Endothelial cell of umbilical vein (primary cell): ENCODE results near the gene IQSEC3. TPM values are rescaled to one million over a fixed set of nuclear protein-coding genes. Genes with fewer than 3 reads are reported as not detected.

Source experiments
- BruUV-seq: library from RNA; stranded (reverse); fragments of 400-500 nt; replicated peaks from 2 replicates; lab custom pipeline; 2021; lab: Mats Ljungman, UMichigan
- CTCF ChIA-PET: fragments of 300-600, 350-600 bp; sonication (Branson Sonifier 250); formaldehyde crosslinking; loops from one replicate; lab custom pipeline; 2021; ENCODE audit warnings: antibody characterized with exemption, inconsistent platforms; lab: Charles Lee
- POLR2A ChIA-PET: fragments of 300-600, 350-600 bp; sonication (Branson Sonifier 250); formaldehyde crosslinking; loops from one replicate; lab custom pipeline; 2021; ENCODE audit warnings: antibody characterized with exemption, inconsistent platforms; lab: Charles Lee
- DNase-seq: peaks from one replicate; pipeline ENCODE4 v3.0.0-alpha.2; 2011; ENCODE audit warnings: low read depth, low spot score
- FAIRE-seq: peaks from 2 replicates; lab custom pipeline; 2011; peaks lifted over from hg19 to GRCh38; lab: Jason Lieb, UNC
- H2AFZ ChIP-seq: 2 replicates; pipeline ENCODE4 v1.6.0; 2012; ENCODE audit warnings: low read depth, low read length, control low read depth, inconsistent platforms
- H3K27ac ChIP-seq: 2 replicates; pipeline ENCODE4 v1.5.1; 2011; ENCODE audit warnings: low read depth, mild to moderate bottlenecking, control low read depth, low read length, moderate library complexity; ENCODE audit not compliant: insufficient read depth
- H3K27me3 ChIP-seq, 2 experiments: 2 replicates each; pipeline versions ENCODE4 v1.6.0 to v1.6.1; 2011; ENCODE audit warnings: low read length in 2 of 2, mixed read lengths in 1 of 2; ENCODE audit not compliant: control insufficient read depth in 2 of 2, insufficient read depth in 2 of 2
- H3K36me3 ChIP-seq, 2 experiments: 2 replicates in 1 of 2; 3 replicates in 1 of 2; pipeline ENCODE4 v1.5.1; 2011; ENCODE audit warnings: low read length in 2 of 2, mild to moderate bottlenecking in 1 of 2, moderate library complexity in 1 of 2; ENCODE audit not compliant: control insufficient read depth in 2 of 2, insufficient read depth in 2 of 2; ENCODE audit errors: extremely low read depth in 1 of 2
- H3K4me1 ChIP-seq: 3 replicates; pipeline ENCODE4 v1.5.1; 2011; ENCODE audit warnings: mild to moderate bottlenecking, low read length; ENCODE audit not compliant: control insufficient read depth, insufficient read depth; ENCODE audit errors: extremely low read depth
- H3K4me2 ChIP-seq: 2 replicates; pipeline ENCODE4 v1.6.1; 2011; ENCODE audit warnings: low read length, control low read depth, mixed read lengths; ENCODE audit not compliant: insufficient read depth
- H3K4me3 ChIP-seq, 3 experiments: fragments of 200-600 bp in 1 of 3; sonication (generic), shearing (Covaris generic) in 1 of 3; replicated peaks in 1 of 3; 2 replicates each; pipeline ENCODE4 v1.5.1; 2011 to 2016; ENCODE audit warnings: control low read depth in 3 of 3, low read length in 3 of 3, mild to moderate bottlenecking in 2 of 3, inconsistent platforms in 1 of 3, low read depth in 1 of 3, moderate library complexity in 1 of 3; ENCODE audit not compliant: insufficient read depth in 1 of 3
- H3K79me2 ChIP-seq: 2 replicates; pipeline ENCODE4 v1.6.0; 2012; ENCODE audit warnings: low read length, inconsistent platforms; ENCODE audit not compliant: control insufficient read depth, insufficient read depth
- H3K9ac ChIP-seq: replicated peaks from 2 replicates; pipeline ENCODE3; 2011; ENCODE audit warnings: low read length, control low read depth; ENCODE audit not compliant: insufficient read depth; ENCODE audit errors: extremely low read depth
- H3K9me1 ChIP-seq: replicated peaks from 3 replicates; pipeline ENCODE4 v1.6.0; 2011; ENCODE audit warnings: mild to moderate bottlenecking, low read length; ENCODE audit not compliant: control insufficient read depth, insufficient read depth; ENCODE audit errors: extremely low read depth
- H3K9me3 ChIP-seq: replicated peaks from 2 replicates; pipeline ENCODE4 v1.5.1; 2012; ENCODE audit warnings: low read length, inconsistent platforms; ENCODE audit not compliant: control insufficient read depth, insufficient read depth
- H4K20me1 ChIP-seq: replicated peaks from 2 replicates; pipeline ENCODE3; 2011; ENCODE audit warnings: mild to moderate bottlenecking, low read length; ENCODE audit not compliant: control insufficient read depth, insufficient read depth; ENCODE audit errors: extremely low read depth
- EZH2 ChIP-seq: IDR thresholded peaks from 2 replicates; pipeline ENCODE4 v1.6.1; 2012; ENCODE audit warnings: borderline replicate concordance, low read depth, mild to moderate bottlenecking, moderate library complexity, low read length, inconsistent platforms; ENCODE audit not compliant: severe bottlenecking
- FOS ChIP-seq: IDR thresholded peaks from 2 replicates; pipeline ENCODE4 v1.6.1; 2011; ENCODE audit warnings: mild to moderate bottlenecking, low read length, moderate library complexity, borderline replicate concordance; ENCODE audit not compliant: insufficient read depth
- GATA2 ChIP-seq: IDR thresholded peaks from 2 replicates; pipeline ENCODE4 v1.7.0; 2011; ENCODE audit warnings: low read depth, mild to moderate bottlenecking, moderate library complexity, mixed read lengths, low read length; ENCODE audit not compliant: insufficient read length, insufficient read depth
- JUN ChIP-seq: IDR thresholded peaks from 2 replicates; pipeline ENCODE4 v1.6.1; 2011; ENCODE audit warnings: borderline replicate concordance, low read depth; ENCODE audit not compliant: insufficient read length, insufficient read depth
- MYC ChIP-seq: IDR thresholded peaks from one replicate; pipeline ENCODE4 v1.6.1; 2011; ENCODE audit warnings: mild to moderate bottlenecking, low read depth, low read length
- POLR2A ChIP-seq: IDR thresholded peaks from 2 replicates; pipeline ENCODE4 v1.6.1; 2012; ENCODE audit warnings: low read depth, mild to moderate bottlenecking, control low read depth, low read length
- POLR2AphosphoS5 ChIP-seq: IDR thresholded peaks from 2 replicates; pipeline ENCODE4 v1.6.1; 2012; ENCODE audit warnings: low read depth, mild to moderate bottlenecking, control low read depth, low read length, moderate library complexity; ENCODE audit not compliant: insufficient read depth
- dilution Hi-C: fragments of 300-500 bp; cut with MboI; formaldehyde crosslinking; loops from one replicate; pipeline ENCODE4 v1.15.0; 2019; ENCODE audit warnings: low sequenced_read_pairs; ENCODE audit not compliant: extremely low pct_ligation_motif_present
- intact Hi-C: fragments of 100-400 bp; cut with micrococcal nuclease; formaldehyde crosslinking; loops from one replicate; pipeline ENCODE4 v1.10.0; 2022
- polyA plus RNA-seq, 4 experiments: library from polyadenylated mRNA; depleted of rRNA in 3 of 4; stranded (reverse) in 3 of 4; unstranded in 1 of 4; fragments of >200 nt; gene quantifications; 2 replicates each; pipeline versions ENCODE4 v1.2.1 to v1.2.3, GENCODE V29; 2011 to 2012; ENCODE audit warnings: missing spikeins in 1 of 4
- total RNA-seq: library from RNA; stranded (reverse); gene quantifications from 2 replicates; pipeline ENCODE4 v1.2.3, GENCODE V29; 2021
- TF ChIP-seq, protein P1 (sequence below), 2 donors: IDR thresholded peaks; 1 replicate in 1 of 2; 2 replicates in 1 of 2; pipeline ENCODE4 v1.5.1; 2011; ENCODE audit warnings: low read length in 2 of 2, mild to moderate bottlenecking in 2 of 2, moderate library complexity in 2 of 2, control low read depth in 1 of 2, inconsistent platforms in 1 of 2, low read depth in 1 of 2; ENCODE audit not compliant: insufficient read depth in 1 of 2; ENCODE audit errors: extremely low read depth in 1 of 2
- TF ChIP-seq, protein P2 (sequence below): IDR thresholded peaks from 2 replicates; pipeline ENCODE4 v1.6.1; 2011; ENCODE audit not compliant: insufficient read depth, insufficient read length

Gene IQSEC3
- total and polyA plus RNA-seq, 2 donors (not counting 3 experiments of a cell fraction or from before 2014, with no cell fraction given), result not detected

DNA sequence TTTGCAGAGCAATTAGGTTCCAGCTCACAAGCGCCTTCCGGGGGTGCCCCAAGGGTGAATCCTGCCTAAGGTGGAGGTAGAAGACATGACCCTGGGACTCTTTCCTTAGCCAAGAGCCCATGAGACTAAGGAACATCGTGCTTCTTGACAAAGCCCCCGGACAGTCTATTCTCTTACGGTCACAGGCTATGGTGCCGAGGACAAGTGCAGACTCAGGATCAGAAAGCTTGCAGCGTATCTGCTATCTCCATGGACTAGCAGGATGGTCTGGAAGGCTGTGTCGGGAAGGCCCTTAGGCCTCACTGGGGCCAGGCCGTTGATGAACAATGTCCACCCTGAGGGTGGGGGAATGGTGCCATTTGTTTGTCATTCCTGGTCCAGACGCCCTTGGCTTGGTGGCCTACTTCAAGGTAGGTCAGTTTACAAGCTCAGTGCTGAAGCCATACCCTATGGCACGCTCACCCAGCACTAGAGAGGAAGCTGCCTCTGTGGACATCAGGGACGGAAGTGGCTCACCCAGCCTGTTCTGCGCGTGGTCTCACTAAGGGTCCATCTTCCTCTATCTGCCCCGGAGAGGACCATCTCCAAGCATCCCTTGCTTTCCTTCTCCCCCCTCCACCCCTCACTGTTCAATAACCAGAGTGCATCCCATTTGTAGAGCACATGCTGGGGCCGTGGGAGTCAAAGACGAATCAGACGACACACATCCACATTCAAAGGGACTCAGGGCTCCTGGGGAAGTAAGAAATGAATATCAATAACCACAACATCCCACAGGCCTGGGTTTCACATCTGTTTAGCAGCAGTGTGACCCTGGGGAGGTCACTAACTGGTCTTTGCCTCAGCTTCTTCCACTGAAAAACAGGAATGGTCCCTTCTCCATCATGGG is 45.0 kb upstream of the IQSEC3 start:
- no peak overlapping the region for H3K4me3 ChIP-seq
- FAIRE-seq (no peak), DNase-seq (no peak)
- H3K4me1 ChIP-seq, result no peaks in the 10 kb centered on the region
- no peaks in the 10 kb centered on the region for H3K9me1 ChIP-seq
- H3K9ac ChIP-seq, result no peak overlapping the region
- CTCF ChIA-PET, result no interaction called here
- TF ChIP-seq FOS (no peak), JUN (no peak)
- H3K36me3 ChIP-seq, result peaks cover 0 to 8% of the 10 kb centered on the region in 2 experiments
- H3K27me3 ChIP-seq, result no peaks in the 10 kb centered on the region
- intact Hi-C loops (no loop called here), dilution Hi-C loops (no loop called here)
- no peak overlapping the region for H3K27ac ChIP-seq
- H2AFZ ChIP-seq, result no peak overlapping the region
- no peak overlapping the region for H3K4me2 ChIP-seq
- H3K9me3 ChIP-seq, result no peaks in the 10 kb centered on the region
- H4K20me1 ChIP-seq, result no peaks in the 10 kb centered on the region
- POLR2A ChIA-PET, result no interaction called here
- no TSS peak for BruUV-seq
- H3K79me2 ChIP-seq, result no peaks in the 10 kb centered on the region

DNA sequence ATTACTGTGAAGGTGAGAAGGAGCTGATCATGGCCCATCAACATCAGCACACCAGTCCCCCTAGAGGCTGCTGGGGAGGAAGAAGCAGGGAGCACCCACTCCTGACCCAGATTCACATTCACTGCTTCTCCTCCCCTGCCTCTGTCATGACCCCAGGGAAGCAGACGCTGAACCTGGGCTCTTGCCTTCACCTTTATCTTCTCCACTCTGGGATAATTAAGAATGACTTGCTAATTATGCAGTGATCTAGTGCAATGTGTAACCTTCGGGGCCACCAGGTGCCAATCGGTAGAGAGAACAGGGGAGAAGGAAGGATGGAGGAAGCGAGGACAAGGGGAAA is 44.4 kb upstream of the IQSEC3 start:
- Histone ChIP-seq H3K4me2 (no peak overlapping the region), H3K36me3 (peaks cover 0 to 8% of the 10 kb centered on the region in 2 experiments), H3K27ac (no peak overlapping the region), H3K9me1 (no peaks in the 10 kb centered on the region), H3K9ac (no peak overlapping the region), H3K27me3 (no peaks in the 10 kb centered on the region), H2AFZ (no peak overlapping the region), H4K20me1 (no peaks in the 10 kb centered on the region), H3K79me2 (no peaks in the 10 kb centered on the region), H3K4me1 (no peaks in the 10 kb centered on the region), H3K4me3 (no peak overlapping the region), H3K9me3 (no peaks in the 10 kb centered on the region)
- intact Hi-C loops, result no loop called here
- POLR2A ChIA-PET, result no interaction called here
- DNase-seq (no peak), FAIRE-seq (no peak)
- BruUV-seq, result no TSS peak
- CTCF ChIA-PET, result no interaction called here
- TF ChIP-seq POLR2A, result no peak
- no peak for TF ChIP-seq JUN
- TF ChIP-seq, protein P1, sequence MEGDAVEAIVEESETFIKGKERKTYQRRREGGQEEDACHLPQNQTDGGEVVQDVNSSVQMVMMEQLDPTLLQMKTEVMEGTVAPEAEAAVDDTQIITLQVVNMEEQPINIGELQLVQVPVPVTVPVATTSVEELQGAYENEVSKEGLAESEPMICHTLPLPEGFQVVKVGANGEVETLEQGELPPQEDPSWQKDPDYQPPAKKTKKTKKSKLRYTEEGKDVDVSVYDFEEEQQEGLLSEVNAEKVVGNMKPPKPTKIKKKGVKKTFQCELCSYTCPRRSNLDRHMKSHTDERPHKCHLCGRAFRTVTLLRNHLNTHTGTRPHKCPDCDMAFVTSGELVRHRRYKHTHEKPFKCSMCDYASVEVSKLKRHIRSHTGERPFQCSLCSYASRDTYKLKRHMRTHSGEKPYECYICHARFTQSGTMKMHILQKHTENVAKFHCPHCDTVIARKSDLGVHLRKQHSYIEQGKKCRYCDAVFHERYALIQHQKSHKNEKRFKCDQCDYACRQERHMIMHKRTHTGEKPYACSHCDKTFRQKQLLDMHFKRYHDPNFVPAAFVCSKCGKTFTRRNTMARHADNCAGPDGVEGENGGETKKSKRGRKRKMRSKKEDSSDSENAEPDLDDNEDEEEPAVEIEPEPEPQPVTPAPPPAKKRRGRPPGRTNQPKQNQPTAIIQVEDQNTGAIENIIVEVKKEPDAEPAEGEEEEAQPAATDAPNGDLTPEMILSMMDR (IDR thresholded peaks at IDR 0.05; ENCODE audit: extremely low read depth in 1 of 2, insufficient read depth in 1 of 2, low read depth in 1 of 2, low read length in 2 of 2), result no peak
- TF ChIP-seq MYC, result no peak
- TF ChIP-seq EZH2, result no peak
- TF ChIP-seq, protein P2, sequence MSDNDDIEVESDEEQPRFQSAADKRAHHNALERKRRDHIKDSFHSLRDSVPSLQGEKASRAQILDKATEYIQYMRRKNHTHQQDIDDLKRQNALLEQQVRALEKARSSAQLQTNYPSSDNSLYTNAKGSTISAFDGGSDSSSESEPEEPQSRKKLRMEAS, result no peak
- TF ChIP-seq FOS, result no peak
- TF ChIP-seq GATA2, result no peak
- no peak for TF ChIP-seq POLR2AphosphoS5
- dilution Hi-C loops, result no loop called here
